CD4-positive, alpha-beta T cell treated with Interleukin-12 subunit alpha and Interleukin-12 subunit beta, for 1 hour (primary cell): ENCODE results near the gene NXNL1.

Experiments used
- DNase-seq: peaks from one replicate; pipeline ENCODE4 v3.0.0-alpha.2; 2020

Gene NXNL1

DNA sequence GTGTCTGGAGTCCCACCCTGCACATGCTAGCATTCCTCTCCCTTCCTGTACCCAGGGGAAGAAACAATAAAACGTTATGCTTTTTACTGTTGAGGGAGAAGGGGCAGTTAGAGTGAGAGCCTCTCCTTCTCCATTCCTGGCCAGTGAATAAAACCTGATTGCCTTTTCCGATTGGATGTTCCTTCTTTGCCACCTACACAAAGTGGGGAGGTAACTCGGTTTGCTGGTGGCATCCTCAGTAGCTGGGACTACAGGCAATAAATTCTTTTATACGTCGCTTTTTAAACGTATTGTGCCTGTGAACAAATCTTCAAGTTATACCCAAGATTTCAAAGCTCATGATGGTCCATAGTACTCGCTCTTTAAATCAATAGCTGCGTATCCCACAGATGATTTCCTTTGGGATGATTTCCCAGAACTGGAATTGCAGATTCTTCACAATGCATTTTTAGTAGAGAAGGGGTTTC lies 41.5 kb downstream of the NXNL1 start:
- no peak for DNase-seq

DNA sequence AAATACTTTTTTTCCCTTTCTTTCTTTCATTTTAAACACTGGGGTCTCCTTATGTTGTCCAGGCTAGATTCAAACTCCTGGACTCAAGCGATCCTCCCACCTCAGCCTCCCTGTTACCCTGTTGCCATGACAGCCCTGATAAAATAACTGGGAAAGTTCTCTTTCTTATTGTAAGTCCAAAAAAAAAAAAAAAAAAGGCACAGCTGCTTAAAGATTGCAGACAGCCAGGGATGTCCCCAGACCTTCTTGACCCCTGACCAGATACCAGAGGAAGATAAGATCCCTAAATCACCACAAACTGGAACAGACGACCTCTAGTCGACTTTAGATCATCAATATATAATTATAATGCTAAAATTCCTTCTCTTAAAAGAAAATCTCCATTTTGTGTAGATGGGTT lies 42.0 kb downstream of the NXNL1 start:
- no peak for DNase-seq

DNA sequence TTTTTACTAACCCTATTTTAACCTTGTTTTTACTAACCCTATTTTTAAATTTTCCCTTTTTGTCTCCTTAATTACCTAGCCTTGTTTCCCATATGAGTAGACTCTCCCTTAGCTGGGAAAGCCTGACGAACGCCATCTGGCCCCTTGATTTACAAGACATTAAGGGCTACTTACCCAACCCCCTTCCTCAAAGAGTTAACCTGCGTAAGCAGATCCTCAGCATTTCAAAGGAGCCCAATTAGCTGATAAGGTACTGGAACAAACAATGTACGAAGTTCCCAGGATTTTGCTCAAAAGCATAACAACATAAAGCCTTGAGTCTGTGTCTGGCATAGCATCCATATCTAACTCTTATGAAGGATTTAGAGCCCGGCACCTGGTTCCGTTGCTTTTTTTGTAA lies 45.6 kb downstream of the NXNL1 start:
- DNase-seq = no peak

DNA sequence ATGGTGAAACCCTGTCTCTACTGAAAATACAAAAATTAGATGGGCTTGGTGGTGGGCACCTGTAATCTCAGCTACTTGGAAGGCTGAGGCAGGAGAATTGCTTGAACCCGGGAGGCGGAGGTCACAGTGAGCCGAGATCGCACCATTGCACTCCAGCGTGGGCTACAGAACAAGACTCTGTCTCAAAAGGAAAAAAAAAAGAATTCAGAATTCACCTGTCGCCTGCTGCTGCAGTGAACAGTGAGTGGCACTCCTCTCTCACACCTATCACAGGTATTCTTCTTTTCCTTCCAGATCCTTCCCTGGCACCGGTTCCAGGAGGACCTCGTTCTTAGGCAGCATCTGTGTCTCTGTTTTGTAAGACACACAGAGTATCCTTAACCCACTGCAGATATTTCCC lies 46.6 kb downstream of the NXNL1 start:
- DNase-seq = no peak

DNA sequence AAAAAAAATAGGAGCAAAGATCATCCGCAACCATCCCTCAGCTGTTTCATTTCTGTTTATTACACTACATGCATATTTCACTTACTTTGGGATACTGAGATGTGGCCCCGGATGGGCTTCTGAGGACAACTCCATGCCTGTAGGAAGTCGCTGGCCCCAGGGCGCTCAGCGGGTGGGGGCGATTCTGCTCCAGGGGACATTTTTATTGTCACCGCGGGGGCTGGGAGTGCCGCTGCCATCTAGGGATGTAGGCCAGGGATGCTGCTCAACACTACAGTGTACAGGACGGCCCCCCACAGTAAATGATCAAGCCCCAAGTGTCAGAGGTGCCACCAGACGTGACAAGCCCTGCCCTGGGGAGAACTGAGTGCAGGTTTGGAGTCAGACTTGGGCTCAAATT lies 48.9 kb downstream of the NXNL1 start:
- no peak for DNase-seq

DNA sequence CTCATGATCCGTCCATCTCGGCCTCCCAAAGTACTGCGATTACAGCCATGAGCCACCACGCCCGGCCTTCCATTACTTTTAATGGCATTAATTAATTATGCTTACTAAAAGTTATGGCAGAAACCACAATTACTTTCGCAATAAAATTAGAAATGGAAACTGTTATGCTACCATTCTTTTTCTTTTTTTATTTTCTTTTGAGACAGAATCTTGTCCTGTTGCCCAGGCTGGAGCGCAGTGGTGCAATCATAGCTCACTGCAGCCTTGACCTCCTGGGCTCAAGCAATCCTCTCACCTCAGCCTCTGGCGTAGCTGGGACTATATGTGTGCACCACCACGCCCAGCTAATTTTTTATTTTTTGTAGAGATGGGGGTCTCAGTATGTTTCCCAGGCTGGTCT lies 50.7 kb downstream of the NXNL1 start:
- DNase-seq = no peak

DNA sequence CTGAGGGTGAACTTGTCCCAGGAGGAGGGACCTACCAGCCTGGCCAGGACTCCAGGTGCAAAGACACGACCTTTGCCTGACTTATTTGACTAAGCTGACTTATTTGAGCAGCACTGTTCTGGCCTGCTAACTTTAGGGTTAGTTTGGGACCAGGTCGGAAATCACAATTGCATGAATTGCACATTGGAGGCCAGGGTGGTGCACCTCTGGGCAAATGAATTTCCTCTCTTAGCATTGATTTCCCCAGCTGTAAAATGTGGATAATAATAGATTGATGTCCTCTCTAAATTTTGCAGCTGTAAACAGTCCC lies 53.9 kb downstream of the NXNL1 start:
- no peak for DNase-seq

DNA sequence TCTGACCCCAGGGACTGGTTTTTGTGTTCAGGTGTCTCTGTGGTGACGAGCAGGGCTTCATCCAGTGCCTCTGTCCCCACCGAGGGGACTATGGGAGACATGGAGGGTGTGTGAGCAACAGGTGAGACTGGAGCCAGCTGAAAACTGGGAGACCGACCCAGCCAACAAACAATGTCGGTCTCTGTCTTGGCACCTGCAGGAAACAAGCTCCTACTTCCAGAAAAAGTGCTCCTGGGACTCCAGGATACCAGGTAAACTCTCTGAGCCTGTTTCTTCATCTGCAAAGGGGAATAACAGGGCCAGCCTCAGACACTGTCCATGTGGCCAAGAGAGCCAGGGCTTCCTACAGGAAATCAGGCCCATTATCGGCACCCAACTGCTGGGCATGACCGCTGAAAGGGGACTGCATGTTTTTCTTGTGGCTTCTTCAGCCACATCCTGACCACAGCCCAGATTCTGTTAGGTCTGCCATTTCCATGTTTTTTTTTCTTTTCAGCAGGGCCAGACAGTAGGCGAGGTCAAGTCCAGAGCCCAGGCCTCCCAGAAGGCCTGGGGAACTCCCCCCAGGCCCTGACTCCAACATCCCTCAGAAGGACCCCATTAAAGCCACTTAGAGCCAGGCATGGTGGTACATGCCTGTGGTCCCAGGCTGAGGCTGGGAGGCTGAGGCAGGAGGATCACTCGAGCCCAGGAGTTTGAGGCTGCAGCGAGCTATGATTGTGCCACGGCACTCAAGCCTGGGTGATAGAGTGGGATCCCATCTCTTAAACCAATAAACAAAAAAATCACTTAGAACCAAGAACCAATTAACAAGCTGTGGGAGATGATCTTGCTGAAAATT lies 54.5 kb downstream of the NXNL1 start:
- DNase-seq = peak; percentile 27
